Stomach (tissue), 9 donors: ENCODE measurements around the gene CST11. TPM values are rescaled to one million over a fixed set of nuclear protein-coding genes. Genes with fewer than 3 reads are reported as not detected.

Experiments
- DNase-seq, 2 donors: peaks; one replicate each; pipeline versions ENCODE4 v3.0.0 to v3.0.0-alpha.2; 2013 to 2019
- H3K27ac ChIP-seq, 5 donors: fragments of 200-600 bp in 4 of 5; sonication (generic) in 4 of 5; one replicate each; pipeline ENCODE4 v1.5.1; 2013 to 2019; ENCODE audit warnings: mild to moderate bottlenecking in 1 of 5, moderate library complexity in 1 of 5
- H3K27me3 ChIP-seq, 3 donors: fragments of 200-600 bp; sonication (generic); one replicate each; pipeline ENCODE4 v1.5.1; 2017 to 2019; ENCODE audit warnings: mixed run types in 1 of 3
- H3K36me3 ChIP-seq, 4 donors: fragments of 200-600 bp; sonication (generic); 1 replicate in 3 of 4; 2 replicates in 1 of 4; pipeline ENCODE4 v1.5.1; 2016 to 2019
- H3K4me1 ChIP-seq, 4 donors: fragments of 200-600 bp; sonication (generic); one replicate each; pipeline ENCODE4 v1.5.1; 2016 to 2019
- H3K4me3 ChIP-seq, 4 donors: fragments of 200-600 bp; sonication (generic) in 3 of 4; one replicate each; pipeline ENCODE4 v1.5.1; 2016 to 2019; ENCODE audit warnings: mild to moderate bottlenecking in 1 of 4
- H3K9me3 ChIP-seq, 4 donors: fragments of 200-600 bp; sonication (generic); one replicate each; pipeline ENCODE4 v1.5.1; 2016 to 2019
- EP300 ChIP-seq: sonication (generic); formaldehyde crosslinking; IDR thresholded peaks from one replicate; pipeline ENCODE4 v1.6.1; 2017; ENCODE audit warnings: antibody characterized with exemption
- POLR2A ChIP-seq, 4 donors: fragments of 450-650 bp; IDR thresholded peaks; one replicate each; pipeline ENCODE4 v1.6.1; 2016; ENCODE audit warnings: antibody characterized with exemption in 4 of 4, control low read depth in 2 of 4, mild to moderate bottlenecking in 1 of 4, moderate library complexity in 1 of 4
- POLR2AphosphoS5 ChIP-seq, 3 donors: sonication (generic); formaldehyde crosslinking; IDR thresholded peaks; one replicate each; pipeline ENCODE4 v1.6.1; 2016; ENCODE audit warnings: antibody characterized with exemption in 3 of 3
- WGBS, 5 donors: extraction: QIAGEN DNeasy Blood & Tissue Kit in 3 of 5; methylation state at CpG; one replicate each; pipeline versions ENCODE4 v1.1.5 to v1.1.7; 2013 to 2018; 5-methylcytosine and 5-hydroxymethylcytosine counted together
- intact Hi-C: fragments of 100-400 bp; cut with DNase I; formaldehyde crosslinking; loops from one replicate; pipeline ENCODE4 v1.15.1; 2023; ENCODE audit warnings: low total_unique reads
- polyA plus RNA-seq, 3 donors: library from polyadenylated mRNA; stranded (reverse); fragments of 200-250 nt; gene quantifications; one replicate each; pipeline ENCODE4 v1.2.3, GENCODE V29; 2013
- total RNA-seq, 5 donors: library from RNA; depleted of rRNA; stranded (reverse); fragments of >200 nt; gene quantifications; one replicate each; pipeline versions ENCODE4 v1.1.0 to v1.2.3, GENCODE V29; 2014 to 2016
- TF ChIP-seq, protein P1 (sequence below), 7 experiments: fragments of 450-650 bp in 4 of 7; fragments of 200-600 bp in 3 of 7; sonication (generic) in 3 of 7; IDR thresholded peaks; one replicate each; pipeline ENCODE4 v1.5.1; 2016 to 2019; ENCODE audit warnings: antibody characterized with exemption in 7 of 7, control low read depth in 2 of 7, mild to moderate bottlenecking in 1 of 7
- donor health status: healthy with polysubstance abuse.
- donor health status: Bipolar disorder and iron deficiency.
- donor health status: healthy.

CST11 gene
- total and polyA plus RNA-seq, 8 donors: not detected

DNA sequence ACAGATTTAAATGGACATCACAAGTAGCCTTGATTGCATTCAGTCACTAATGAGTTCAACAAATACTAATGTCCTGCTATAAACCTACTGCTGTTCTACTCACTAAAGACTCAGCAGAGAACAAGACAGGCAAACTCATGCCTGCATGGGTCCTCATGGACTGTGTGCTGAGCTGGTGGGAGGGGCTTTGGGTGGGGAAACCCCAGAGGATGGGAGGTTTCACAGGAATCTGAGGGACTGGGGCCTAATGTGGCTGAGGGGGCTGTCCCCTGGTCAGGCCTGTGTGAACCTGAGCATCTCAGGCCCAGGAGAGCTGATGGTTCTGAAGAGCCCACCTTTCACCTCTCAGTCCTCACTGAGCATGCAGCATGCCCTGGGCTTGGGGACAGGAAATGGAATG is 39.6 kb upstream of the CST11 start:
- H3K36me3 ChIP-seq: no peaks in the 10 kb centered on the region
- intact Hi-C loops: no loop called here
- H3K27ac ChIP-seq: no peak overlapping the region
- DNase-seq: no peak
- H3K4me1 ChIP-seq: no peaks in the 10 kb centered on the region
- H3K27me3 ChIP-seq: no peaks in the 10 kb centered on the region
- H3K9me3 ChIP-seq: peaks cover 0 to 4% (median 0%) of the 10 kb centered on the region in 4 donors
- no peak overlapping the region for H3K4me3 ChIP-seq
- TF ChIP-seq POLR2A (IDR thresholded peaks at IDR 0.05): no peak
- no peak for TF ChIP-seq POLR2AphosphoS5 (IDR thresholded peaks at IDR 0.05)
- no peak for TF ChIP-seq EP300
- TF ChIP-seq, protein P1, sequence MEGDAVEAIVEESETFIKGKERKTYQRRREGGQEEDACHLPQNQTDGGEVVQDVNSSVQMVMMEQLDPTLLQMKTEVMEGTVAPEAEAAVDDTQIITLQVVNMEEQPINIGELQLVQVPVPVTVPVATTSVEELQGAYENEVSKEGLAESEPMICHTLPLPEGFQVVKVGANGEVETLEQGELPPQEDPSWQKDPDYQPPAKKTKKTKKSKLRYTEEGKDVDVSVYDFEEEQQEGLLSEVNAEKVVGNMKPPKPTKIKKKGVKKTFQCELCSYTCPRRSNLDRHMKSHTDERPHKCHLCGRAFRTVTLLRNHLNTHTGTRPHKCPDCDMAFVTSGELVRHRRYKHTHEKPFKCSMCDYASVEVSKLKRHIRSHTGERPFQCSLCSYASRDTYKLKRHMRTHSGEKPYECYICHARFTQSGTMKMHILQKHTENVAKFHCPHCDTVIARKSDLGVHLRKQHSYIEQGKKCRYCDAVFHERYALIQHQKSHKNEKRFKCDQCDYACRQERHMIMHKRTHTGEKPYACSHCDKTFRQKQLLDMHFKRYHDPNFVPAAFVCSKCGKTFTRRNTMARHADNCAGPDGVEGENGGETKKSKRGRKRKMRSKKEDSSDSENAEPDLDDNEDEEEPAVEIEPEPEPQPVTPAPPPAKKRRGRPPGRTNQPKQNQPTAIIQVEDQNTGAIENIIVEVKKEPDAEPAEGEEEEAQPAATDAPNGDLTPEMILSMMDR (IDR thresholded peaks at IDR 0.05): no peak

DNA sequence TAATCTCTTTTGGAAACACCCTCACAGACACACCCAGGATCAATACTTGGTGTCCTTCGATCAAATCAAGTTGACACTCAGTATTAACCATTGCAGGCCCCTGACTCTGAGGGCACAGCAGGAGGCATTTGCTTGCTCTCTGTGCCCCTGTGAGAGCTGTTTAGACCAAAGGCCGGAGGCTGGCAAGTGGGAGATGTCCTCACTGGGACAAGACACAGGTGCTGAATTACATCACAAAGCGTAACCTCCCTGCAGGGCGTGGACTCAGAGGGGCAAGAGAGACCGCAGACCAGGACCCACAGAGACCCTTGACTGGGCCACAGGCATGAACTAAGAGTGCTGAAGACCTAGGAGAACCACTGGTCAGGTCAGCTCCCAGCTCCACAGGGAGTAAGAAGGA is 38.1 kb upstream of the CST11 start, which contains the start of gene CST8:
Gene CST8, plus strand, starts transcription at position 301 of the 400 bp plus-strand sequence. CDS start 551 bp downstream, outside the sequence.
- DNase-seq: no peak
- 80 to 94% (median 88%) methylated on average over 2 to 5 of the region's 5 CpGs for WGBS, 5 donors
- TF ChIP-seq POLR2A (IDR thresholded peaks at IDR 0.05): no peak
- no peak for TF ChIP-seq EP300
- TF ChIP-seq, protein P1 (IDR thresholded peaks at IDR 0.05): no peak
- TF ChIP-seq POLR2AphosphoS5 (IDR thresholded peaks at IDR 0.05): no peak
- intact Hi-C loops: no loop called here
- Histone ChIP-seq H3K4me3 (no peak within 1 kb of the TSS), H3K27ac (no peak within 1 kb of the TSS), H3K4me1 (no peaks in the 10 kb centered on the region), H3K36me3 (no peaks in the 10 kb centered on the region), H3K9me3 (peaks cover 0 to 4% (median 0%) of the 10 kb centered on the region in 4 donors), H3K27me3 (no peaks in the 10 kb centered on the region)

DNA sequence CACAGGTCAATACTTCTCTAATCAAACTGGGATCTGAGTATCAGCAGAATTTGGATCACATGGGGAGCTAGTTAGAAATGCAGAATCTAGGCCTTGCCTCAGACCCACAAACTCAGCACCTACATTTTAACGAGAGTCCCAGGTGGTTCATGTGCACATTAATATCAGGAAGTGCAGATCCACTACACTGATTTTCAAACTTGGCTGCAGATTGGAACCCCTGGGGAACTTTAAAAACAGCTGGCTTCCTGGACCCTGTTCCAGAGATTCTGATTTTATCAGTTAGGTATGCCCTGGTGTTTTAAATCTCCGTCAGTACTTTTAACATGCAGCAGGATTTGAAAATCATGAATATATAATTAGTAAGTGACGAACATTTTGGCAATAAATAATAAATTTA is 36.3 kb upstream of the CST11 start:
- TF ChIP-seq EP300: no peak
- TF ChIP-seq, protein P1 (IDR thresholded peaks at IDR 0.05): no peak
- no peak for TF ChIP-seq POLR2AphosphoS5 (IDR thresholded peaks at IDR 0.05)
- TF ChIP-seq POLR2A (IDR thresholded peaks at IDR 0.05): no peak
- H3K27ac ChIP-seq: no peak overlapping the region

DNA sequence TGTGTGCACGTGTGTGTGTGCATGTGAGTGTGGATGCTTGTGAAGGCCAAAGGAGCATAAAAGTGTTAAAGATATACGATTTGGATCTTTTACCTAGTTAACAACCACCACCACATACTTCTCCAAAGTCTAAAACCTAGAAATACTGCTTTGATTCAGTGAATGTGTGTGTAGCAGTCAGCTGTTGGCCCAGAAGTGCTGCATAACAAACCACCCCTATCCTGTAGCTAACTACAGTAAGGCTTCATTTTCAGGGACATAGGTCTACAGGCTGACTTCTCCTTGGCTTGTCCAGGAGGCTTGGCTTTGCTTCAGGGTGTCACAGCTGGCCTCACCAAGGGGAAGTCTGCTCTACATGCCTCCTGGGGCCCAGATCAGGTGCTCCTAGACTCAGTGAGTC is 35.8 kb upstream of the CST11 start:
- 63 to 90% (median 83%) methylated on average over 2 of the region's 2 CpGs for WGBS, 5 donors

More for the DNA sequence above, 36.3 kb upstream of the CST11 start:
- DNase-seq: no peak
- peaks cover 0 to 4% (median 0%) of the 10 kb centered on the region in 4 donors for H3K9me3 ChIP-seq
- H3K4me1 ChIP-seq: no peaks in the 10 kb centered on the region
- intact Hi-C loops: no loop called here
- no peaks in the 10 kb centered on the region for H3K27me3 ChIP-seq
- WGBS, 5 donors: 79 to 92% (median 91%) methylated on average over 3 of the region's 3 CpGs
- no peak overlapping the region for H3K4me3 ChIP-seq
- H3K36me3 ChIP-seq: no peaks in the 10 kb centered on the region

More for the DNA sequence above, 35.8 kb upstream of the CST11 start:
- Histone ChIP-seq H3K4me1 (no peaks in the 10 kb centered on the region), H3K27ac (no peak overlapping the region), H3K4me3 (no peak overlapping the region), H3K36me3 (no peaks in the 10 kb centered on the region), H3K27me3 (no peaks in the 10 kb centered on the region), H3K9me3 (peaks cover 0 to 4% (median 0%) of the 10 kb centered on the region in 4 donors)
- intact Hi-C loops: no loop called here
- TF ChIP-seq POLR2A (IDR thresholded peaks at IDR 0.05) (no peak), POLR2AphosphoS5 (IDR thresholded peaks at IDR 0.05) (no peak), EP300 (no peak)
- TF ChIP-seq, protein P1 (IDR thresholded peaks at IDR 0.05): no peak
- DNase-seq: no peak
